Measurements from ENCODE around the gene TMEM114. TPM values are rescaled to one million over a fixed set of nuclear protein-coding genes. Genes with fewer than 3 reads are reported as not detected.

TMEM114 gene
- polyA plus RNA-seq, 1 donor from 2014 or later, result 0.62 TPM

GRCh38 chr16:8583732-8584131 lies 6.6 kb downstream of the TMEM114 start:
- Histone ChIP-seq H3K9me3 (ENCODE audit: low read length) (no peaks in the 10 kb centered on the region), H3K4me2 (ENCODE audit: low read length) (no peak overlapping the region), H3K9ac (ENCODE audit: low read length) (no peak overlapping the region), H3K36me3 (ENCODE audit: insufficient read depth, low read length) (no peaks in the 10 kb centered on the region), H3F3A (ENCODE audit: insufficient read depth, low read length, poor library complexity, severe bottlenecking) (no peaks in the 10 kb centered on the region), H3K9me2 (ENCODE audit: insufficient read depth, low read length) (no peaks in the 10 kb centered on the region), H3K27ac (ENCODE audit: low read length) (no peak overlapping the region), H3K27me3 (ENCODE audit: insufficient read depth, low read depth, low read length) (peaks cover 7% of the 10 kb centered on the region), H3K79me2 (replicated peaks; ENCODE audit: insufficient read depth, low read length) (no peaks in the 10 kb centered on the region), H2AFZ (ENCODE audit: low read depth, low read length) (no peak overlapping the region), H4K20me1 (ENCODE audit: insufficient read depth) (no peaks in the 10 kb centered on the region), H3K4me3 (ENCODE audit: low read length) (no peak overlapping the region)
- TF ChIP-seq, protein P1, sequence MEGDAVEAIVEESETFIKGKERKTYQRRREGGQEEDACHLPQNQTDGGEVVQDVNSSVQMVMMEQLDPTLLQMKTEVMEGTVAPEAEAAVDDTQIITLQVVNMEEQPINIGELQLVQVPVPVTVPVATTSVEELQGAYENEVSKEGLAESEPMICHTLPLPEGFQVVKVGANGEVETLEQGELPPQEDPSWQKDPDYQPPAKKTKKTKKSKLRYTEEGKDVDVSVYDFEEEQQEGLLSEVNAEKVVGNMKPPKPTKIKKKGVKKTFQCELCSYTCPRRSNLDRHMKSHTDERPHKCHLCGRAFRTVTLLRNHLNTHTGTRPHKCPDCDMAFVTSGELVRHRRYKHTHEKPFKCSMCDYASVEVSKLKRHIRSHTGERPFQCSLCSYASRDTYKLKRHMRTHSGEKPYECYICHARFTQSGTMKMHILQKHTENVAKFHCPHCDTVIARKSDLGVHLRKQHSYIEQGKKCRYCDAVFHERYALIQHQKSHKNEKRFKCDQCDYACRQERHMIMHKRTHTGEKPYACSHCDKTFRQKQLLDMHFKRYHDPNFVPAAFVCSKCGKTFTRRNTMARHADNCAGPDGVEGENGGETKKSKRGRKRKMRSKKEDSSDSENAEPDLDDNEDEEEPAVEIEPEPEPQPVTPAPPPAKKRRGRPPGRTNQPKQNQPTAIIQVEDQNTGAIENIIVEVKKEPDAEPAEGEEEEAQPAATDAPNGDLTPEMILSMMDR (IDR thresholded peaks at IDR 0.05; ENCODE audit: poor library complexity, severe bottlenecking), result no peak
- TF ChIP-seq, protein P2, sequence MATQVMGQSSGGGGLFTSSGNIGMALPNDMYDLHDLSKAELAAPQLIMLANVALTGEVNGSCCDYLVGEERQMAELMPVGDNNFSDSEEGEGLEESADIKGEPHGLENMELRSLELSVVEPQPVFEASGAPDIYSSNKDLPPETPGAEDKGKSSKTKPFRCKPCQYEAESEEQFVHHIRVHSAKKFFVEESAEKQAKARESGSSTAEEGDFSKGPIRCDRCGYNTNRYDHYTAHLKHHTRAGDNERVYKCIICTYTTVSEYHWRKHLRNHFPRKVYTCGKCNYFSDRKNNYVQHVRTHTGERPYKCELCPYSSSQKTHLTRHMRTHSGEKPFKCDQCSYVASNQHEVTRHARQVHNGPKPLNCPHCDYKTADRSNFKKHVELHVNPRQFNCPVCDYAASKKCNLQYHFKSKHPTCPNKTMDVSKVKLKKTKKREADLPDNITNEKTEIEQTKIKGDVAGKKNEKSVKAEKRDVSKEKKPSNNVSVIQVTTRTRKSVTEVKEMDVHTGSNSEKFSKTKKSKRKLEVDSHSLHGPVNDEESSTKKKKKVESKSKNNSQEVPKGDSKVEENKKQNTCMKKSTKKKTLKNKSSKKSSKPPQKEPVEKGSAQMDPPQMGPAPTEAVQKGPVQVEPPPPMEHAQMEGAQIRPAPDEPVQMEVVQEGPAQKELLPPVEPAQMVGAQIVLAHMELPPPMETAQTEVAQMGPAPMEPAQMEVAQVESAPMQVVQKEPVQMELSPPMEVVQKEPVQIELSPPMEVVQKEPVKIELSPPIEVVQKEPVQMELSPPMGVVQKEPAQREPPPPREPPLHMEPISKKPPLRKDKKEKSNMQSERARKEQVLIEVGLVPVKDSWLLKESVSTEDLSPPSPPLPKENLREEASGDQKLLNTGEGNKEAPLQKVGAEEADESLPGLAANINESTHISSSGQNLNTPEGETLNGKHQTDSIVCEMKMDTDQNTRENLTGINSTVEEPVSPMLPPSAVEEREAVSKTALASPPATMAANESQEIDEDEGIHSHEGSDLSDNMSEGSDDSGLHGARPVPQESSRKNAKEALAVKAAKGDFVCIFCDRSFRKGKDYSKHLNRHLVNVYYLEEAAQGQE (IDR thresholded peaks at IDR 0.05; ENCODE audit: borderline replicate concordance), result no peak

- Histone ChIP-seq H3K27me3 (ENCODE audit: insufficient read depth, low read depth, low read length) (peaks cover 2% of the 10 kb centered on the region), H3F3A (ENCODE audit: insufficient read depth, low read length, poor library complexity, severe bottlenecking) (no peaks in the 10 kb centered on the region), H4K20me1 (ENCODE audit: insufficient read depth) (no peaks in the 10 kb centered on the region), H3K9ac (ENCODE audit: low read length) (no peak overlapping the region), H3K79me2 (replicated peaks; ENCODE audit: insufficient read depth, low read length) (no peaks in the 10 kb centered on the region), H3K9me2 (ENCODE audit: insufficient read depth, low read length) (no peaks in the 10 kb centered on the region), H3K27ac (ENCODE audit: low read length) (no peak overlapping the region), H3K36me3 (ENCODE audit: insufficient read depth, low read length) (no peaks in the 10 kb centered on the region), H2AFZ (ENCODE audit: low read depth, low read length) (no peak overlapping the region), H3K4me2 (ENCODE audit: low read length) (no peak overlapping the region), H3K9me3 (ENCODE audit: low read length) (no peaks in the 10 kb centered on the region), H3K4me3 (ENCODE audit: low read length) (no peak overlapping the region)
- TF ChIP-seq, protein P2 (IDR thresholded peaks at IDR 0.05; ENCODE audit: borderline replicate concordance), result no peak
- TF ChIP-seq EZH2 (IDR thresholded peaks at IDR 0.05; ENCODE audit: borderline replicate concordance, insufficient read depth, low read length, poor library complexity, severe bottlenecking), result no peak
- TF ChIP-seq MXI1 (conservative IDR thresholded peaks at IDR 0.05; ENCODE audit: poor library complexity, severe bottlenecking), result no peak
- TF ChIP-seq POLR2AphosphoS5 (IDR thresholded peaks at IDR 0.05), result no peak
- TF ChIP-seq, protein P1 (IDR thresholded peaks at IDR 0.05; ENCODE audit: poor library complexity, severe bottlenecking), result no peak
- TF ChIP-seq TAF1 (IDR thresholded peaks at IDR 0.05; ENCODE audit: low read depth), result no peak
- no peak for TF ChIP-seq RAD21 (conservative IDR thresholded peaks at IDR 0.05)
- no peak for TF ChIP-seq EP300 (conservative IDR thresholded peaks at IDR 0.05; ENCODE audit: poor library complexity, severe bottlenecking)
- TF ChIP-seq SMC3 (conservative IDR thresholded peaks at IDR 0.05; ENCODE audit: poor library complexity), result no peak
Observed at GRCh38 chr16:8583199-8583598, 7.1 kb downstream of the TMEM114 start.
